MCF 10A (cell line): ENCODE data around the gene KIR3DL3. TPM values are rescaled to one million over a fixed set of nuclear protein-coding genes. Genes with fewer than 3 reads are reported as not detected.
A peak's percentile ranks its signal among the peaks of the same experiment; 100 is the strongest.

Experiments
- BruUV-seq: library from RNA; stranded (reverse); fragments of 400-500 nt; replicated peaks from 2 replicates; lab custom pipeline; 2021; lab: Mats Ljungman, UMichigan
- CTCF ChIA-PET: fragments of 300-600 bp; sonication (Branson Sonifier 250); formaldehyde crosslinking; extraction: SDS; loops from one replicate; lab custom pipeline; 2021; ENCODE audit warnings: antibody characterized with exemption, inconsistent platforms; lab: Yijun Ruan, JAX
- POLR2A ChIA-PET: fragments of 300-600, 350-650 bp; sonication (Branson Sonifier 250); formaldehyde crosslinking; extraction: SDS; loops from one replicate; lab custom pipeline; 2020; ENCODE audit warnings: antibody characterized with exemption, inconsistent platforms; lab: Yijun Ruan, JAX
- DNase-seq: peaks from one replicate; pipeline ENCODE4 v3.0.0-alpha.2; 2018; ENCODE audit not compliant: unreplicated experiment
- H3K27ac Mint-ChIP-seq: one replicate; pipeline ENCODE4 v1.8.0; 2022; ENCODE audit warnings: mild to moderate bottlenecking, low read depth, mixed read lengths; ENCODE audit not compliant: unreplicated experiment
- H3K27me3 Mint-ChIP-seq: one replicate; pipeline ENCODE4 v1.8.0; 2022; ENCODE audit warnings: mixed read lengths; ENCODE audit not compliant: insufficient read depth, unreplicated experiment
- H3K36me3 Mint-ChIP-seq: one replicate; pipeline ENCODE4 v1.8.0; 2022; ENCODE audit warnings: mild to moderate bottlenecking, moderate library complexity, mixed read lengths; ENCODE audit not compliant: insufficient read depth, unreplicated experiment
- H3K4me1 Mint-ChIP-seq: one replicate; pipeline ENCODE4 v1.8.0; 2022; ENCODE audit warnings: mixed read lengths; ENCODE audit not compliant: insufficient read depth, unreplicated experiment
- H3K4me3 Mint-ChIP-seq: one replicate; pipeline ENCODE4 v1.8.0; 2022; ENCODE audit warnings: mild to moderate bottlenecking, moderate library complexity, mixed read lengths; ENCODE audit not compliant: unreplicated experiment
- H3K9me3 Mint-ChIP-seq: one replicate; pipeline ENCODE4 v1.8.0; 2022; ENCODE audit warnings: mixed read lengths; ENCODE audit not compliant: unreplicated experiment
- intact Hi-C: fragments of 100-400 bp; cut with micrococcal nuclease; formaldehyde crosslinking; loops from 2 replicates; pipeline ENCODE4 v1.14.1; 2022
- total RNA-seq: library from RNA; stranded (reverse); gene quantifications from 2 replicates; pipeline ENCODE4 v1.2.3, GENCODE V29; 2022
- TF ChIP-seq, protein P1 (sequence below): fragments of 200-600 bp; IDR thresholded peaks from one replicate; pipeline ENCODE4 v1.8.0; 2022; ENCODE audit warnings: antibody characterized with exemption, mild to moderate bottlenecking; ENCODE audit not compliant: unreplicated experiment

Gene KIR3DL3
- total RNA-seq, 1 experiment from 2014 or later: not detected

DNA sequence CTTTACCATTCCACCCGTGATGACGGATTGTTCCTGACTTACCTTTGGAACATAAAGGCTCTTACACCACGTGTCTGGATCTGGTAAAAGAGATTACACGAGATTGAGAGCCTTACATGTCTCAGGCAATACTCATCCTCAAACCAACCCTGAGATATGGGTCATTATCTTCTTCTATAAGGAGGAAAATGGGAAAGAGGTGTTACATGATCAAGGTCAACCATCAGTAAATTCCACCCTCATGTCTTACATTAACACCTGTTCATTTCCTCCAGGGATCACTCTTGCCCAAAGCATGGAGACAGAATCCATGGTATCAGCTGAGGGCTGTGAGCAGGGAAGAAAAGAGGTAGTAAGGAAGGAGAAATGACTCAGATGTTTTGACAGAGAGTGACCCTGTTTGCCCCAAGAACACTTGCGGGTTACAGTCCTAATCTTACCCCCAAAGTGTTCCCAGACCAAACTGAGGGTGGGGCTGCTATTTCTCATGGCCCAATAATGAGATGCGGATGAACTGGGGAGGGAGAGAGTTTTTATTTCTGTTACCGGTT is 41.9 kb upstream of the KIR3DL3 start:
- Mint-ChIP-seq H3K4me3 (no peak overlapping the region), H3K4me1 (no peaks in the 10 kb centered on the region), H3K36me3 (no peaks in the 10 kb centered on the region), H3K9me3 (peaks cover 9% of the 10 kb centered on the region), H3K27ac (no peak overlapping the region), H3K27me3 (no peaks in the 10 kb centered on the region)
- CTCF ChIA-PET: interaction anchor here (0.6 to 4.6 kb wide), 9 partner anchors 9 to 1394 kb away, joined by 3 to 36 read pairs (median 5); no protein-coding TSS in a partner anchor
- TF ChIP-seq, protein P1, sequence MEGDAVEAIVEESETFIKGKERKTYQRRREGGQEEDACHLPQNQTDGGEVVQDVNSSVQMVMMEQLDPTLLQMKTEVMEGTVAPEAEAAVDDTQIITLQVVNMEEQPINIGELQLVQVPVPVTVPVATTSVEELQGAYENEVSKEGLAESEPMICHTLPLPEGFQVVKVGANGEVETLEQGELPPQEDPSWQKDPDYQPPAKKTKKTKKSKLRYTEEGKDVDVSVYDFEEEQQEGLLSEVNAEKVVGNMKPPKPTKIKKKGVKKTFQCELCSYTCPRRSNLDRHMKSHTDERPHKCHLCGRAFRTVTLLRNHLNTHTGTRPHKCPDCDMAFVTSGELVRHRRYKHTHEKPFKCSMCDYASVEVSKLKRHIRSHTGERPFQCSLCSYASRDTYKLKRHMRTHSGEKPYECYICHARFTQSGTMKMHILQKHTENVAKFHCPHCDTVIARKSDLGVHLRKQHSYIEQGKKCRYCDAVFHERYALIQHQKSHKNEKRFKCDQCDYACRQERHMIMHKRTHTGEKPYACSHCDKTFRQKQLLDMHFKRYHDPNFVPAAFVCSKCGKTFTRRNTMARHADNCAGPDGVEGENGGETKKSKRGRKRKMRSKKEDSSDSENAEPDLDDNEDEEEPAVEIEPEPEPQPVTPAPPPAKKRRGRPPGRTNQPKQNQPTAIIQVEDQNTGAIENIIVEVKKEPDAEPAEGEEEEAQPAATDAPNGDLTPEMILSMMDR: no peak
- no TSS peak for BruUV-seq
- intact Hi-C loops: no loop called here
- POLR2A ChIA-PET: no interaction called here
- DNase-seq: no peak

DNA sequence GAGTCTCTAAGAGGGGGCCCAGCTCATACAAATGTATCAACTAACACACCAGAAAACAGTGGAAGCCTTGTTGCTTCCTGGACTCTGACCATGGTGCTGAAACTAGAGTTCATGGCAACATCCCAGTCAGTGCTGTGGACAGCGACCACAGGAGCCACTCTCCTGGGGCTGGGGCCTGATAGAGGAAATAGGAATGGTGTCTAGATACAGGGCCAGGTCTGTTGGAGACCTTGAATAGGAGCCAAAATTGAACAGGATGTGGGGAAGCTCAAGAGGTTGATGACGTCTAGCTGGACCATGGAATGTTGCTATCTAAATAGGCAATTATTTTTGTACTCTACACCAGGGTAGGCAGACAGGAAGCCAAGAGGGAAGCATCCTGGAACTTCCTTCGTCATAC is 39.7 kb upstream of the KIR3DL3 start:
- intact Hi-C loops: no loop called here
- H3K9me3 Mint-ChIP-seq: peaks cover 14% of the 10 kb centered on the region
- TF ChIP-seq, protein P1: no peak
- ChIA-PET CTCF (interaction anchor here (0.6 to 4.6 kb wide), 7 partner anchors 9 to 986 kb away, joined by 3 to 36 read pairs (median 3); no protein-coding TSS in a partner anchor), POLR2A (interaction anchor here (0.6 kb wide), 1 partner anchor 17 kb away, joined by 5 read pairs; no protein-coding TSS in a partner anchor)
- H3K4me1 Mint-ChIP-seq: no peaks in the 10 kb centered on the region
- DNase-seq: peak; percentile 75
- no TSS peak for BruUV-seq
- H3K27ac Mint-ChIP-seq: no peak overlapping the region
- no peak overlapping the region for H3K4me3 Mint-ChIP-seq
- no peaks in the 10 kb centered on the region for H3K27me3 Mint-ChIP-seq
- H3K36me3 Mint-ChIP-seq: no peaks in the 10 kb centered on the region

DNA sequence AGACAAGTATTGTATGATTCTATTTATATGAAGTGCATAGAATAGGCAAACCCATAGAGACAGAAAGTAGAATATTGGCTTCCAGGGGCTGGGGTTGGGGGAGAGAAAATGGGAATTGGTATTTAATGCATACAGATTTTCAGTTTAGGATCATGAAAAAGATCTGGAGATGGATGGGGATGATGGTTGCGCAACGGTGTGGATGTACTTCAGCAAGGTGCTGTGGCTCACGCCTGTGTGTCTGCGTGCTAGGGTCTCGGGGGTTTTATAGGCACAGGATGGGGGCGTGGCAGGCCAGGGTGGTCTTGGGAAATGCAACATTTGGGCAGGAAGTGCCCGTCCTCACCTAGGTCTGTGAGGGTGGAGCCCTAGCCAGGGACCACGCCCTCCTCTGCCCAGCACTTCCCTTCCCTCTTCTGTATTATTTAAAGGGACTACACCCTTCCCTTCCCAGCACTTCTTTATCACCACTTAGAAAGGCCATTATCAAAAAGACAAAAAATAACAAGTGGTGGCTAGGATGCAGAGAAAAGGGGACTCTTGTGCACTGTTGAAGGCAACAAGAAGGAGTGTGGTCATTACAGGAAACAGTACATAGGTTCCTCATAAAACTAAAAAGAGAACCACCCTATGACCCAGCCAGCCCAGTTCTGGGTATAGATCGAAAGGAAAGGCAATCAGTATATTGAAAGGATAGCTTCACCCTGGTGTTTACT is 32.5 kb upstream of the KIR3DL3 start:
- no peaks in the 10 kb centered on the region for H3K27me3 Mint-ChIP-seq
- intact Hi-C loops: no loop called here
- H3K36me3 Mint-ChIP-seq: no peaks in the 10 kb centered on the region
- H3K9me3 Mint-ChIP-seq: peaks cover 23% of the 10 kb centered on the region
- CTCF ChIA-PET: no interaction called here
- DNase-seq: no peak
- POLR2A ChIA-PET: no interaction called here
- no peak overlapping the region for H3K27ac Mint-ChIP-seq
- no peaks in the 10 kb centered on the region for H3K4me1 Mint-ChIP-seq
- TF ChIP-seq, protein P1: no peak
- BruUV-seq: no TSS peak
- no peak overlapping the region for H3K4me3 Mint-ChIP-seq

DNA sequence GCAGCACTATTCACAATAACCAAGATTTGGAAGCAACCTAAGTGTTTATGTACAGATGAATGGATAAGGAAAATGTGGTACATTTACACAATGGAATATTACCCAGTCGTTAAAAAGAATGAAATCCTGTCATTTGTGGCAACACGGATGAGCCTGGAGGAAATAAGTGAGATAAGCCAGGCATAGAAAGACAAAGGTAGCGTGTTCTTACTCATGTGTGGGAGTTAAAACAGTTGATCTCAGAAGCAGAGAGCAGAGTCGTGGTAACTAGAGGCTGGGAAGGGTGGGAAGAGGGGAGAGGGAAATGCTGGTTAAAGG is 32.0 kb upstream of the KIR3DL3 start:
- ChIA-PET POLR2A (no interaction called here), CTCF (no interaction called here)
- intact Hi-C loops: no loop called here
- no peaks in the 10 kb centered on the region for H3K36me3 Mint-ChIP-seq
- no TSS peak for BruUV-seq
- no peaks in the 10 kb centered on the region for H3K27me3 Mint-ChIP-seq
- DNase-seq: no peak
- no peaks in the 10 kb centered on the region for H3K4me1 Mint-ChIP-seq
- H3K4me3 Mint-ChIP-seq: no peak overlapping the region
- TF ChIP-seq, protein P1: no peak
- H3K27ac Mint-ChIP-seq: no peak overlapping the region
- peaks cover 22% of the 10 kb centered on the region for H3K9me3 Mint-ChIP-seq
